ENCODE measurements around the gene TOMM20. TPM values are rescaled to one million over a fixed set of nuclear protein-coding genes. Genes with fewer than 3 reads are reported as not detected.

TOMM20 gene
- total and polyA plus RNA-seq, 9 of the 15 experiments (the other 6 are each of a cell fraction or from before 2014, with no cell fraction given), result 70.6 to 334 (median 159) TPM

- peak; percentile 72 for TF ChIP-seq SMARCC2 (IDR thresholded peaks at IDR 0.05; ENCODE audit: low read depth)
- TF ChIP-seq, protein P1, sequence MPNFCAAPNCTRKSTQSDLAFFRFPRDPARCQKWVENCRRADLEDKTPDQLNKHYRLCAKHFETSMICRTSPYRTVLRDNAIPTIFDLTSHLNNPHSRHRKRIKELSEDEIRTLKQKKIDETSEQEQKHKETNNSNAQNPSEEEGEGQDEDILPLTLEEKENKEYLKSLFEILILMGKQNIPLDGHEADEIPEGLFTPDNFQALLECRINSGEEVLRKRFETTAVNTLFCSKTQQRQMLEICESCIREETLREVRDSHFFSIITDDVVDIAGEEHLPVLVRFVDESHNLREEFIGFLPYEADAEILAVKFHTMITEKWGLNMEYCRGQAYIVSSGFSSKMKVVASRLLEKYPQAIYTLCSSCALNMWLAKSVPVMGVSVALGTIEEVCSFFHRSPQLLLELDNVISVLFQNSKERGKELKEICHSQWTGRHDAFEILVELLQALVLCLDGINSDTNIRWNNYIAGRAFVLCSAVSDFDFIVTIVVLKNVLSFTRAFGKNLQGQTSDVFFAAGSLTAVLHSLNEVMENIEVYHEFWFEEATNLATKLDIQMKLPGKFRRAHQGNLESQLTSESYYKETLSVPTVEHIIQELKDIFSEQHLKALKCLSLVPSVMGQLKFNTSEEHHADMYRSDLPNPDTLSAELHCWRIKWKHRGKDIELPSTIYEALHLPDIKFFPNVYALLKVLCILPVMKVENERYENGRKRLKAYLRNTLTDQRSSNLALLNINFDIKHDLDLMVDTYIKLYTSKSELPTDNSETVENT (CRISPR knock-in tag; IDR thresholded peaks at IDR 0.05), result no peak
- no peak for TF ChIP-seq PHF8 (IDR thresholded peaks at IDR 0.05; ENCODE audit: borderline replicate concordance, low read length)
- TF ChIP-seq, protein P2, sequence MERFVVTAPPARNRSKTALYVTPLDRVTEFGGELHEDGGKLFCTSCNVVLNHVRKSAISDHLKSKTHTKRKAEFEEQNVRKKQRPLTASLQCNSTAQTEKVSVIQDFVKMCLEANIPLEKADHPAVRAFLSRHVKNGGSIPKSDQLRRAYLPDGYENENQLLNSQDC (CRISPR knock-in tag; IDR thresholded peaks at IDR 0.05), result no peak
- 0 out of 2 replicates have a peak, but pooled peaks have one; percentile 41 for TF ChIP-seq MTA3 (IDR thresholded peaks at IDR 0.05; ENCODE audit: borderline replicate concordance)
- TF ChIP-seq, protein P3, sequence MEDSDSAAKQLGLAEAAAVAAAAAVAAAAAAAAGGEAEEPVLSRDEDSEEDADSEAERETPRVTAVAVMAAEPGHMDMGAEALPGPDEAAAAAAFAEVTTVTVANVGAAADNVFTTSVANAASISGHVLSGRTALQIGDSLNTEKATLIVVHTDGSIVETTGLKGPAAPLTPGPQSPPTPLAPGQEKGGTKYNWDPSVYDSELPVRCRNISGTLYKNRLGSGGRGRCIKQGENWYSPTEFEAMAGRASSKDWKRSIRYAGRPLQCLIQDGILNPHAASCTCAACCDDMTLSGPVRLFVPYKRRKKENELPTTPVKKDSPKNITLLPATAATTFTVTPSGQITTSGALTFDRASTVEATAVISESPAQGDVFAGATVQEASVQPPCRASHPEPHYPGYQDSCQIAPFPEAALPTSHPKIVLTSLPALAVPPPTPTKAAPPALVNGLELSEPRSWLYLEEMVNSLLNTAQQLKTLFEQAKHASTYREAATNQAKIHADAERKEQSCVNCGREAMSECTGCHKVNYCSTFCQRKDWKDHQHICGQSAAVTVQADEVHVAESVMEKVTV (CRISPR knock-in tag; IDR thresholded peaks at IDR 0.05), result no peak
- TF ChIP-seq FOXP1 (CRISPR knock-in tag; IDR thresholded peaks at IDR 0.05), result no peak
- no peak for TF ChIP-seq ZNF778 (CRISPR knock-in tag; IDR thresholded peaks at IDR 0.05)
- no peak for TF ChIP-seq ZNF277 (CRISPR knock-in tag; IDR thresholded peaks at IDR 0.05; ENCODE audit: borderline replicate concordance)
- no peak for TF ChIP-seq TEAD1 (CRISPR knock-in tag; IDR thresholded peaks at IDR 0.05)
- TF ChIP-seq ZNF347 (CRISPR knock-in tag; IDR thresholded peaks at IDR 0.05; ENCODE audit: low read depth), result no peak
- TF ChIP-seq DNMT1 (IDR thresholded peaks at IDR 0.05), result no peak
- no peak for TF ChIP-seq FUS (optimal IDR thresholded peaks at IDR 0.05; ENCODE audit: low read depth, low read length)
- TF ChIP-seq SMARCE1 (IDR thresholded peaks at IDR 0.05), result peak; percentile 84
- TF ChIP-seq MLX (CRISPR knock-in tag; conservative IDR thresholded peaks at IDR 0.05), result no peak
- no peak for TF ChIP-seq CHD1 (IDR thresholded peaks at IDR 0.05; ENCODE audit: low read length)
- TF ChIP-seq CREM (IDR thresholded peaks at IDR 0.05; ENCODE audit: low read depth), result peak; percentile 12; the same call in 1 of the 2 replicates
Observed at GRCh38 chr1:235113183-235113917, 15.3 kb downstream of the TOMM20 start (continued).
